GM10248 (cell line): Measurements from ENCODE around the gene SLC38A4.
"Not testable (repeated sequence)": the region's sequence is repeated elsewhere in the genome, so short reads cannot be mapped to it uniquely, and the experiment has no call there.

ENCODE experiments used
- CTCF ChIA-PET: fragments of 300-600 bp; sonication (Branson Sonifier 250); formaldehyde crosslinking; extraction: SDS; loops from one replicate; lab custom pipeline; 2021; ENCODE audit warnings: antibody characterized with exemption; lab: Yijun Ruan, JAX
- POLR2A ChIA-PET: fragments of 350-650 bp; sonication (Branson Sonifier 250); formaldehyde crosslinking; extraction: SDS; loops from one replicate; lab custom pipeline; 2020; ENCODE audit warnings: antibody characterized with exemption; lab: Yijun Ruan, JAX
- DNase-seq: peaks from one replicate; pipeline ENCODE4 v3.0.0; 2012; ENCODE audit errors: extremely low spot score
- TF ChIP-seq, protein P1 (sequence below): IDR thresholded peaks from 2 replicates; pipeline ENCODE4 v1.5.1; 2012; ENCODE audit warnings: mild to moderate bottlenecking, low read depth; ENCODE audit errors: extremely low read depth, missing control alignments, control extremely low read depth

SLC38A4 gene

DNA sequence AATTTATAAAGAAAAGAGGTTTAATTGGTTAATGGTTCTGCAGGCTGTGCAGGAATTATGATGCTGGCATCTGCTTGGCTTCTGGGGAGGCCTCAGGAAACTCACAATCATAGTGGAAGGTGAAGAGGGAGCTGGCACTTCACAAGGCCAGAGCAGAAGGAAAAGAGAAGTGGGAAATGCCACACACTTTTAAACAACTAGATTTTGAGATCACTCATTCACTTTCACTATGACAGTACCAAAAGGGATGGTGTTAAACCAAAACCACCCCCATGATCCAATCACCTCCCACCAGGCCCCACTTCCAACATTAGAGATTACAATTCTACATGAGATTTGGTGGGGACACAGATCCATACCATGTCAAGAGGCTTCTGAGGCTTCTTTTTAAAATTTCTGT is 62.6 kb downstream of the SLC38A4 start:
- TF ChIP-seq, protein P1, sequence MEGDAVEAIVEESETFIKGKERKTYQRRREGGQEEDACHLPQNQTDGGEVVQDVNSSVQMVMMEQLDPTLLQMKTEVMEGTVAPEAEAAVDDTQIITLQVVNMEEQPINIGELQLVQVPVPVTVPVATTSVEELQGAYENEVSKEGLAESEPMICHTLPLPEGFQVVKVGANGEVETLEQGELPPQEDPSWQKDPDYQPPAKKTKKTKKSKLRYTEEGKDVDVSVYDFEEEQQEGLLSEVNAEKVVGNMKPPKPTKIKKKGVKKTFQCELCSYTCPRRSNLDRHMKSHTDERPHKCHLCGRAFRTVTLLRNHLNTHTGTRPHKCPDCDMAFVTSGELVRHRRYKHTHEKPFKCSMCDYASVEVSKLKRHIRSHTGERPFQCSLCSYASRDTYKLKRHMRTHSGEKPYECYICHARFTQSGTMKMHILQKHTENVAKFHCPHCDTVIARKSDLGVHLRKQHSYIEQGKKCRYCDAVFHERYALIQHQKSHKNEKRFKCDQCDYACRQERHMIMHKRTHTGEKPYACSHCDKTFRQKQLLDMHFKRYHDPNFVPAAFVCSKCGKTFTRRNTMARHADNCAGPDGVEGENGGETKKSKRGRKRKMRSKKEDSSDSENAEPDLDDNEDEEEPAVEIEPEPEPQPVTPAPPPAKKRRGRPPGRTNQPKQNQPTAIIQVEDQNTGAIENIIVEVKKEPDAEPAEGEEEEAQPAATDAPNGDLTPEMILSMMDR = no peak
- DNase-seq = no peak
- CTCF ChIA-PET = no interaction called here
- POLR2A ChIA-PET = no interaction called here

DNA sequence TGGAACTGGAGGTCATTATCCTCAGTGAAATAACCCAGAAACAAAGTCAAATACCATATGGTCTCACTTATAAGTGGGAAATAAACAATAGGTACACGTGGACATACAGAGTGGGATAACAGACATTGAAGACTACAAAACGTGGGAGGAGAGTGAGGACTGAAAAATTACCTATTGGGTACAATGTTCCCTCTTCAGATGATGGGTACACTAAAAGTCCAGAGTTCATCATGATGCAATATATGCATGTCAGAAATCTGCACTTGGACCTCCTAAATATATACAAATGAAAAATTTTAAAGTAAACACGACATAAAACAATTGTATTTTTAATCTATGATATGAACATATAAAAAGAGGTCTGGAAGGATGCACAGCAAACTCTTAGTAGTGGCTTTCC is 71.2 kb downstream of the SLC38A4 start:
- POLR2A ChIA-PET = no interaction called here
- CTCF ChIA-PET = no interaction called here
- DNase-seq = no peak
- TF ChIP-seq, protein P1 = no peak

DNA sequence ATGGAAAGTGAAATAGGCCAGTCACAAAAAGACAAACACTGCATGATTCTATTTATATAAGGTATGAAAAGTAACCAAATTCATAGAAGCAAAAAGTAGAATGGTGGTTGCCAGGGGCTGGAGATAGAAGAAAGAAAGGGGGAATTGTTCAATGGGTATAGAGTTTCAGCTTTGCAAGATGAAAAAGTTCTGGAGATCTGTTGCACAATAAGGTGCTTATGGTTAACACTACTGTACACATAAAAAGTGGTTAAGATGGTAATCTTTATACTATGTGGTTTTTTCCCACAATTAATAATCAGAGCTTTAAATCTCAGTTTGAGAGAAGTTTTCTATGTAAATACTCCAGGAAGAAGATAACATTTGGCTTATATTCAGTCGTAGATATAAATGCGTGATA is 73.4 kb downstream of the SLC38A4 start:
- DNase-seq = no peak
- TF ChIP-seq, protein P1 = no peak
- CTCF ChIA-PET = interaction anchor here (1.3 kb wide), 1 partner anchor 22 kb away, joined by 4 read pairs; no protein-coding TSS in a partner anchor

DNA sequence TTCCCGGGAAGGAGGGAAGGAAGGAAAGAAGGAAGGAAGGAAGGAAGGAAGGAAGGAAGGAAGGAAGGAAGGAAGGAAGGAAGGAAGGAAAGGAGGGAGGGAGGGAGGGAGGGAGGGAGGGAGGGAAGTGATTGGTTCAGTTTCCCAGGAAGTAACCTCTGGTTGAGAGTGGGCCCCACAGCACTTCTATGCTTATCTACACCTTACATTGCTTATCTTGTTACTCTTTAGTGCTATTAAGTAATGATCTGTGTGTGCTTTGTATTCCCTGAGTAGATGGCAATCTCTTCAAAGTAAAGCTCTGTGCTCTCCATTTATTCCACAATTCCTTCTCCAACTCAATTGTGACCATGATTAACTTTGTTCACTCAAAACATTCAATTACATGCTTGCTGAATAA is 74.6 kb downstream of the SLC38A4 start:
- TF ChIP-seq, protein P1 = no peak
- ChIA-PET POLR2A (no interaction called here), CTCF (no interaction called here)
- no peak for DNase-seq

More for the DNA sequence above, 73.4 kb downstream of the SLC38A4 start:
- POLR2A ChIA-PET = no interaction called here

DNA sequence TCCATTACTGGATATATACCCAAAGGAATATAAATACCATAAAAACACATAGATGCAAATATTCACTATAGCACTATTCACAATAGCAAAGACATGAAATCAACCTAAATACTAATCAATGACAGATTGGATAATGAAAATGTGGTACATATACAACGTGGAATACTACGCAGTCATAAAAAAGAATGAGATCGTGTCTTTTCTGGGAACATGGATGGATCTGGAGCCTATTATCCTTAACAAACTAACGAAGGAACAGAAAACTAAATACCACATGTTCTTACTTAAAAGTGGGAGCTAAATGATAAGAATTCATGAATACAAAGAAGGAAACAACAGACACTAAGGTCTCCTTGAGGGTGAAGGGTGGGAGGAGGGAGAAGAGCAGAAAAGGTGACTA is 76.5 kb downstream of the SLC38A4 start:
- ChIA-PET CTCF (interaction anchor here (0.9 kb wide), 1 partner anchor 51 kb away, joined by 3 read pairs; no protein-coding TSS in a partner anchor), POLR2A (no interaction called here)
- DNase-seq = no peak
- TF ChIP-seq, protein P1 = no peak

DNA sequence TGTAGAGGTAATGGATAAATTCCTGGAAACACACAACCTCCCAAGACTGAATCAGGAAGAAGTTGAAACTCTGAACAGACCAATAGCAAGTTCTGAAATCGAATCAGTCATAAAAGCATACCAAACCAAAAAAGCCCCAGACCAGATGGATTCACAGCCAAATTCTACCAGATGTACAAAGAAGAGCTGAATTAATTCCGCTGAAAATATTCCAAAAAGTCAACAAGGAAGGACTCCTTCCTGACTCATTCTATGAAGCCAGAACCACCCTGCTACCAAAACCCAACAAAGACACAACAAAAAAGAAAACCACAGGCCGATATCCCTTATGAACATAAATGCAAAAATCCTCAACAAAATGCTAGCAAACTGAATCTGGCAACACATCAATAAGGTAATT is 81.5 kb downstream of the SLC38A4 start:
- POLR2A ChIA-PET = no interaction called here
- CTCF ChIA-PET = no interaction called here
- DNase-seq = no peak
- TF ChIP-seq, protein P1 = no peak

DNA sequence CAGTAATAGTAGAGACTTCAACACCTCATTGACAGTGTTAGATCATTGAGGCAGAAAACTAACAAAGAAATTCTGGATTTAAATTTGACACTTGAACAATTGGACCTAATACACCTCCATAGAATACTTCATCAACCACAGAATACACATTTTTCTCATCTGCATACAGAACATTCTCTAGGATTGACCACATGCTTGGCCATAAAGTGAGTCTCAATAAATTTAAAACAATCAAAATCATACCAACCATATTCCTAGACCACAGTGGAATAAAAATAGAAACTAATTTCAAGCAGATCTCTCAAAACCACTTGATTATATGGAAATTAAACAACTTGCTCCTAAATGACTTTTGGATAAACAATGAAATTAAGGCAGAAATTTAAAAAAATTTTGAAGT is 82.3 kb downstream of the SLC38A4 start:
- POLR2A ChIA-PET = no interaction called here
- TF ChIP-seq, protein P1 = no peak
- DNase-seq = no peak
- CTCF ChIA-PET = no interaction called here

DNA sequence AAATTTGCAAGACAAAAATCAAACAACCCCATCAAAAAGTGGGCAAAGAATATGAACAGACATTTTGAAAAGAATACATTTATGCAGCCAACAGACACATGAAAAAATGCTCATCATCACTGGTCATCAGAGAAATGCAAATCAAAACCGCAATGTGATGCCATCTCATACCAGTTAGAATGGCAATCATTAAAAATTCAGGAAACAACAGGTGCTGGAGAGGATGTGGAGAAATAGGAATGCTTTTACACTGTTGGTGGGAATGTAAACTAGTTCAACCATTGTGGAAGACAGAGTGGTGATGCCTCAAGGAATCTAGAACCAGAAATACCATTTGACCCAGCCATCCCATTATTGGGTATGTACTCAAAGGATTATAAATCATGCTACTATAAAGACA is 83.5 kb downstream of the SLC38A4 start:
- POLR2A ChIA-PET, DNase-seq, CTCF ChIA-PET: not testable (repeated sequence)
